Stimulated activated CD8-positive, alpha-beta memory T cell treated with anti-CD3 and anti-CD28 coated beads, Interleukin-12 subunit alpha, Interleukin-12 subunit beta, amount 100 ng/mL, for 1 hour (primary cell): ENCODE measurements around the gene NIPAL1.

ENCODE experiments used
- DNase-seq: peaks from one replicate; pipeline ENCODE4 v3.0.0-alpha.2; 2020; ENCODE audit warnings: low read depth

Gene NIPAL1

DNA sequence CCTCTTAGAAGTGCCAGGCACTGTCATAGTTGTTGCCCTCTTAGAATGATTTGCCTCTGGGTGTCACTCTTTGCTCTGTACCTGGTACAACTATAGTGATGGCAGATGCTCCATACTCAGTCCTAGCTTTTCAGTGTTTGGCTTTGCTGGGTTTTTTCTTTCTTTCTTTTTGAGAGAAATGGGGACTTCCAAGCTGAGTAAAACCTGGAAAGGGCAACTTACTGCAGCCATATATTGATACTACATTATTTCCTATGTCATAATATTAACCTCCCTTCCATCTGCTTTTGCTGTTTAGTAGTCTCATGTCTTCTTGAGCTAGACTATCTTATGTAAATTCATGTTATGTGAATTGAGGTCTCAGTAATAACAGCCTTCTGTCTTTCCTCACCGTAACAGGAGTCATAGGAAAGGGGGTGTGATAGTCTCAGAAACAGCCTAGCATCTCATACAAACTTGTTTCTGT, 49.0 kb downstream of the NIPAL1 start:
- no peak for DNase-seq

DNA sequence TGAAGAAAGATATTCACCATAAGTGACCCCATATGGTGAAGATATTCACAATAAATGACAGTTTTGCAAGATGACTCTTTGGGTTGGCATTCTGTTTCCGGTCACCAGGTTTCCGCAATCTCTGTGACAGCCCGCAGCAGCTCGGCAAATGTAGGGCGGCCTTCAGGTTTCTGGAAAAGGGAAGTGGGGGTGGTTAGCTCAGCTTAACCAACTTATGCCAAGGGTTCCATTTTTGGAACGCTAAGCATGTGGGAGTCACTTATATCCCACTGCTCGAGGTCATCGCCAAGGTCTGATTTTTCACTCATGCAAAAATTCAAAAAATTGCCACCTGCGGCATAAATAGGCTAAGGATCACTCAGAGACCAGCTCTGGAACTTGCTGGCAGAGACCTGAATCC, 51.0 kb downstream of the NIPAL1 start:
- DNase-seq: no peak

DNA sequence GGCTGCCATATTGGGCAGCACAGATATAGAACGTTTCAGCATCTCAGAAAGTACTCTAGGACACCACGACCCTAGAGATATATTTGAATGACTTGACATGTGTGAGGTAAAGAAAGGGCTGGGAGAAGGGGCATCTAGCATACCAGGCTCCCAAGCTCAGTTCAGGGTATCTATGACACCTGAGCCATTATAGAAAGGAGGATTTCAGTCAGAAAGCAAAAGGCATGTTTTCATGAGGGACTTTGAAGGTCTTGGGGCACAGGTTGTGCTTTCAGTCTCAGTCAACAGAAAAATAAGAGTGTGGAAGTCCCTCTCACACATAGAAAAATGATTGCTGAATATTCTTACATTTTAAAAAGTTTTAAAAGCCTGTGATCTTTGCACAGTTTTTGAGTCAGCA, 51.6 kb downstream of the NIPAL1 start:
- DNase-seq: no peak

DNA sequence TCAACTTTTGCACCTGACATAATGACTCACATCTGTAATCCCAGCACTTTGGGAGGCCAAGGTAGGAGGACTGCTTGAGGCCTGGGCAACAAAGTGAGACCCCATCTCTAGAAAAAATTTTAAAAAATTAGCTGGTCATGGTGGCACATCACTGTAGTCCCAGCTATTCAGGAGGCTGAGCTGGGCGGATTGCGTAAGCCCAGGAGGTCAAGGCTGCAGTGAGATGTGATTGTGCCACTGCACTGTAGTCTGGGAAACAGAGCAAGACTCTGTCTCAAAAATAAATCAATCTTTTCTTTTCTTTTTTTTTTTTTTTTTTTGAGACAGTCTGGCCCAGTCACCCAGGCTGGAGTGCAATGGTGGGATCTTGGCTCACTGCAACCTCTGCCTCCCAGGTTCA, 52.5 kb downstream of the NIPAL1 start:
- DNase-seq: no peak

DNA sequence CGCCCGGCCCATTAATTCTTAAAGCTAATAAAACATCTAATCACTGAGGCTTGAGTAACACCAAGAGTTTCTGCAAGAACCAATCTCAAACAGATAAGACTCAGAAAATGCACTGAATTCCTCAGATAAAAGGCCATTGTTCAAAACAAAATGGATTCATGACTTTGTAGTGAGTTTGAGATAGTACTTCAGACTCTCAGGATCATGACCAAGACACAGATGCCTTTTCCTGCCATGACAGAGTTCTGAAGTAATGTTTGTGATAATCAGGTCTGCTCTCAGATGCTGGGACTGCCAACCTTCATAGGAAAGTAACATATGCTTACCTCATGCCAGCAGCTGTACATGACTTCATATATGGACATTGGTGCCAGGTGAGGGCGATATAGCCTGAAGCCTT, 54.6 kb downstream of the NIPAL1 start:
- DNase-seq: no peak

DNA sequence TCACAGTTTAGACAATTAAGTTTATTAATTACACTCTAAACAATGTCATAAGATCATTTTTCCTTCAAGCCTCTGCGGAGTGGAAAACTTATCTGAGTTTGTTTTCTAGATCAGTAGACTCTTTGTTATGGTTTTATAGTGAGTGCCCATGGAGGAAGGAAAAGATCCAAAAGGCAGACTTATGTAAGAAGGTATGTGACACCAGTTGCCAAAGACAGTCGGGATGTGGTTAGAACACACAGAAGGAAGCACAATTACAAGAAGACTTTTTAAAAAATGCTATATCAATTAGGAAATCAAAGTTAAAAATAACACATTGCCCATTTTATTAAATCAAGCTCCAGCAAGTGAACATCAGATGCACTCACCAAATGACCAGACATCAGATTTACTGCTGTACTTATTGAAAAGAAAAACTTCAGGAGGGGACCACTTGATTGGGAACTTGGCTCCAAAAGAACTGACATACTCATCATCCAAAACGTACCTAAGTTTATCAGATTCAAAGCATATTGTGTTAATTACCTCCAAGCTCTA, 57.1 kb downstream of the NIPAL1 start:
- no peak for DNase-seq

DNA sequence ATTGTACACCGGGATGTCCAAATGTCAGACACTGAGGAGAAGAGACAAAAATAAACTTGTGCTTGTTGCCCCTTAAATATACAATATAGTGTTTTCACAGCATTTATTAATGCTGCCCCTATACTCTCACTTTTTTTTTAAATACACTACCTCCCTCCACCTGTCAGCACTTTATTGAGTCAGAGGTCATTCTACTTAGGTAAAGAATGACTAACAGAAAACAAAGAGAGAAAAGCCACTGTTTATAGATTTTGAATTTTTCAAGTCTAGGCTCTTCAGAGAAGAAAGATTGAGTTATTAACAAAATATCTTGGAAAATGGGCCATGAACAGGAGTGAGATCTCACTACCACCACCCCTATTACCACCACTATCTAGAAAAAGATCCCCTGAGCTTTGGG, 58.1 kb downstream of the NIPAL1 start:
- DNase-seq: no peak

DNA sequence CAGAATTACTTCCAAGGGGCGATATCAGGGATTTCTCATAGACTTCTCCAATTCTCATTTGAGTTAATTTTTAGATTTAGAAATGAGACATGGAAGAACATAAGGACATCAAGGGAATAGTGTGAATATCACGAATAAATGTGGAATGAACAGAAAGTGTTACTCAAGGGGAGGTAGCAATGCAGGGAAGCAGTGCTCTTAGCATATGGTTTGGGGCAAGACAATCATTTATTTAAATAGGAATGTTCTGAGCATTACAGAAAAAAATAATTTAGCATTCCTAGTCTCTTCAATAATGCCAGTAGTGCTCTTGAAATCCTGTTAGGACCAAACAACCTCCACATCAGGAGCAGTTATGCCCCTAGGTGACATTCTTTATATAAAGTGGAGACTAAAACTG, 61.9 kb downstream of the NIPAL1 start:
- DNase-seq: no peak

DNA sequence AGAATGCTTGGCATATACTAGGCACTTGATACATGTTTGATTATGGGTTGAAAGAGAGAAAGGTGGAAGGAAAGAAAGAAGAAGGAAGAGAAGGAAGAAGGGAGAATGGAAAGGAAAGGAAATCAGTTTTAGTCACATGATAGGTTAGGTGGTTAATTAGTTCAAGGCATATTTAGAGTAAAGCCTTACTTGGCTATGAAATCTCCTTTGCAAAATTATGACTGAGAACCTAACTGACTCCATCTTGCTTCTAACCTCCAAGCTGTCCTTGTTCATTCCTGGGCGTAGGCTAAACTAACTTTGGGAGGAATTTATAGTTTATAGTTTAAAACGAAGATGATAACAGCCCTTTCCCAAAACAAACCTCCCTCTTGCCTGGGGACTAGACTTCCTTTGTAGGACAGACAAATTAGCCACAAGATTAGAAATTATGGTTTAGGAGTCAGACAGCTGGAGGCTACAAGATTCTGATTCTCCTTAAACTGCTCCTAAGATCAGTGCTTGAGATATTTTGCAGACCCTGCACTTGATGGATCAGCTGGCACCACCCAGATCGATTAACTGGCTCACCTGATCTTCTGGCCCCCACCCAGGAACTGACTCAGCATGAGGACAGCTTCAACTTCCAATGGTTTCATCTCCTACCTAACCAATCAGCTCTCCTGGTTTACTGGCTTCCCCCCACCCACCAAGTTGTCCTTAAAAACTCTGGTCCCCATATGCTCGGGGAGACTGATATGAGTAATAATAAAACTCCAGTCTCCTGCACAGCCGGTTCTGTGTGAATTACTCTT, 62.5 kb downstream of the NIPAL1 start:
- DNase-seq: no peak

DNA sequence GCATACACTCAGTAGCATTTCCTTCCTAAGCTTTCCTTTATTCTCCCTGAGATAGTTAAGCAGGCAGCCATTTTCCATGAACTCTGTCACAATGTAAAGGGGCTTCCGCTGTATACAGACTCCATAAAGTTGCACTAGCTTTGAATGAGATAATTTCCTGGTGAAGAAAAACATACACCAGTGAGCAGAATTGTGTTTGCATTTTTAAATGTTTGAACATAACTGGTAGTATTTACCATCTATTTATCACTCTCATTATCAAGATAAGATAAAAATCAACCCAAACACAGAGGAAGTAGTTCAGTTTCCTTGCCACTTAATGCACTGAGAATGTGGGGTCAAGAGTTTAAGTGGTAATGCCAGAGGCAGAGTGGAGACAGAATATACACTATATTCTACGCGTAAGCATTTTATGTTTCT, 63.4 kb downstream of the NIPAL1 start:
- no peak for DNase-seq

DNA sequence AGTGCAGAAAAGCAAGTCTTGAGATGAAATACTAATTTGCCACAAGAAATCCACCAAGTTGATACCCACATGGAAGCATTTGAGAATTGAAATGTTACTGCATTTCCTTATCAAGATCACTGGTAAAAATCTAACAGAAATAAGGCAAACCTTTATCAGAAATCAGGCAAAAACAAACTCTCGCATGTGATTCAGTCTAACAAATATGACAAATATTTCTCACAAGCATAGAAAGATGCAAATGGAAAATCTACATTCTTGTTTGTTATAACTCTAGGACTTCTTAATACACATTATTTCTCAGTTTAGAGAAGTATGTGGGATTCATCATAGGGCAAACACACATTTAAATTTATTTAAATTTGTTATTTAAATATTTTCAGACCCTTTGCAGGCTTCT, 64.6 kb downstream of the NIPAL1 start:
- DNase-seq: no peak

DNA sequence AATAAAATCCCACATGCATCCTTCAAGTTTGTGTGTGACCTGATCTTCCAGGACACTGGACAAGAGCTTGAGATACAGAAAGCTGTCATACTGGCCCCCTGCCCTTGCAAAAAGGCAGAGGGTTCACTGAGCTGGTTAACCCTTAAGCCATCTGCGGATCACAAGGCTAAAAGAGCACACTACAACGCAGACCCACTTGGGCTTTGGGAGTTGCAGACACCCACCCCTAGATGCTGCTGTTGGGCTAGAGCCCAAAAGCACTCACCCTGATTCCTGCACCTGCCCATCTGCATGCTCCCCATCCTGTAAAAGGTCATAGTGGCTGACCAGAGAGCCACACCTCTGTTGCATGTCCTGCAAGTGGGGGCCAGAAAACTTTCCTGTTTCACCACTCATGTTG, 66.4 kb downstream of the NIPAL1 start:
- DNase-seq: no peak

DNA sequence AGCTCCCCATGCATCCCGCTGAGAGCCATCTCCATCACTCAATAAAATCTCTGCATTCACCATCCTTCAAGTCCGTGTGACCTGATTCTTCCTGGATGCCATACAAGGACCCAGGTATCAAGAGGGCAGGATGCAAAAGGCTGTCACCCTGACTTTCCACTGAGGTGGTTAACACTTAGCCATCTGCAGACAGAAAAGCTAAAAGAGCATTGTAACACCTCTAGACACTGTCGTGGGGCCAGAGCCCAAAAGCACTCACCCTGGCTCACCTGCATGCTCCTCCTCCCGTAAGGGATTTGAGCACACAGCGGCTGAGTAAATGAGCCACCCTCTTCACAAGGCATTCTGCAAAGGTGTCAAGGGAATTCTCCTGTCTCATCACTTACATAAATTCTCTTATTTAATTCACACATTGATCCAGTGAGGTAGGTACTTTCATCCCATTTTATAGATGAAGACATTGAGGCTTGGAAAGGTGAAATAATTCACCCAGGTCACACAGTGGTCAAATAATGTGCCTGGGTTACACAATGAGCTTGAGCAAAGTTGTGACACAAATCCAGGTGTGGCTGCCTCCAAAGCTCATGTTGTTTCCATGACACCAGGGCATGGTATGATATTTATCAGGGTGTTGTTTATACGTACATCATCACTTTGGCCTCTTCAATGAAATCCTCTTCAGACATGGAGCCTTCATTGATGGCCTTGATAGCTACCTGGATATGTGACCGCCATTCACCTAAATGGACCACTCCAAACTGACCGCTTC, 69.4 kb downstream of the NIPAL1 start:
- no peak for DNase-seq
